22Rv1 (cell line): ENCODE measurements around the gene GNAS.

Experiments
- CTCF ChIP-seq: fragments of 450-650 bp; IDR thresholded peaks from 2 replicates; pipeline ENCODE4 v1.5.1; 2017; ENCODE audit warnings: mild to moderate bottlenecking
- ZFX ChIP-seq: fragments of 450-650 bp; IDR thresholded peaks from 2 replicates; pipeline ENCODE4 v1.6.1; 2017; ENCODE audit warnings: antibody characterized with exemption, borderline replicate concordance

- TF ChIP-seq CTCF (peak; percentile 75), ZFX (no peak)
These were observed 13.0 kb upstream of the GNAS start for GRCh38 chr20:58839474-58839874.
